HepG2 (cell line): ENCODE data around the gene ZNF490. TPM values are rescaled to one million over a fixed set of nuclear protein-coding genes. Genes with fewer than 3 reads are reported as not detected.

Experiments
- ATAC-seq: fragments of 200-7000 bp; cut with Tn5 transposase; 3 replicates; pipeline ENCODE4 v1.9.1; 2020; ENCODE audit warnings: mild to moderate bottlenecking, moderate library complexity
- BruUV-seq: library from RNA; stranded (reverse); fragments of 400-500 nt; replicated peaks from 2 replicates; lab custom pipeline; 2021; lab: Mats Ljungman, UMichigan
- CTCF ChIA-PET: fragments of 300-600 bp; formaldehyde crosslinking; extraction: SDS; loops from one replicate; lab custom pipeline; 2021; ENCODE audit warnings: low total read pairs, inconsistent platforms, low intra/inter-chr PET ratio; lab: Yijun Ruan, JAX
- POLR2A ChIA-PET: fragments of 350-600 bp; sonication (Branson Sonifier 250); formaldehyde crosslinking; loops from one replicate; lab custom pipeline; 2020; ENCODE audit warnings: antibody characterized with exemption, inconsistent platforms; lab: Yijun Ruan, JAX
- DNase-seq: peaks from one replicate; pipeline ENCODE4 v3.0.0-alpha.2; 2015; ENCODE audit warnings: low spot score
- FAIRE-seq: peaks from 3 replicates; lab custom pipeline; 2011; peaks lifted over from hg19 to GRCh38; lab: Jason Lieb, UNC
- H2AFZ ChIP-seq: one replicate; pipeline ENCODE4 v1.6.1; 2011; ENCODE audit warnings: low read length, inconsistent platforms
- H3K27ac ChIP-seq: fragments of 300-600 bp; 3 replicates; pipeline ENCODE4 v1.8.0; 2011; ENCODE audit warnings: mixed run types, mild to moderate bottlenecking, mixed read lengths, low read length, inconsistent platforms; ENCODE audit not compliant: insufficient read depth; ENCODE audit errors: extremely low read length
- H3K27me3 ChIP-seq, 2 experiments: fragments of 200-600 bp in 1 of 2; 2 replicates in 1 of 2; 3 replicates in 1 of 2; pipeline versions ENCODE4 v1.6.0 to v1.8.0; 2011; ENCODE audit warnings: low read length in 2 of 2, mild to moderate bottlenecking in 2 of 2, moderate library complexity in 2 of 2, inconsistent platforms in 1 of 2; ENCODE audit not compliant: insufficient read depth in 2 of 2, control insufficient read depth in 1 of 2
- H3K36me3 ChIP-seq, 2 experiments: fragments of 200-600 bp in 1 of 2; replicated peaks in 1 of 2; 2 replicates in 1 of 2; 3 replicates in 1 of 2; pipeline versions ENCODE4 v1.5.1 to v1.8.0; 2011; ENCODE audit warnings: low read length in 2 of 2, inconsistent platforms in 1 of 2; ENCODE audit not compliant: insufficient read depth in 2 of 2, control insufficient read depth in 1 of 2
- H3K4me1 ChIP-seq: 2 replicates; pipeline ENCODE4 v1.5.1; 2012; ENCODE audit warnings: low read length, inconsistent platforms; ENCODE audit not compliant: insufficient read depth
- H3K4me2 ChIP-seq: 2 replicates; pipeline ENCODE4 v1.6.0; 2011; ENCODE audit warnings: low read depth, low read length, inconsistent platforms
- H3K4me3 ChIP-seq, 3 experiments: fragments of 200-600 bp in 1 of 3; sonication (generic), shearing (Covaris generic) in 1 of 3; replicated peaks in 1 of 3; 2 replicates each; pipeline ENCODE4 v1.5.1; 2011 to 2016; ENCODE audit warnings: low read length in 3 of 3, inconsistent platforms in 2 of 3, low read depth in 2 of 3, mild to moderate bottlenecking in 2 of 3, control low read depth in 1 of 3, mixed read lengths in 1 of 3; ENCODE audit not compliant: insufficient read depth in 1 of 3
- H3K79me2 ChIP-seq: one replicate; pipeline ENCODE4 v1.6.1; 2011; ENCODE audit warnings: low read length, inconsistent platforms; ENCODE audit not compliant: insufficient read depth
- H3K9ac ChIP-seq: 2 replicates; pipeline ENCODE4 v1.6.0; 2011; ENCODE audit warnings: mild to moderate bottlenecking, low read depth, low read length, inconsistent platforms; ENCODE audit not compliant: insufficient read depth
- H3K9me3 ChIP-seq: 2 replicates; pipeline ENCODE4 v1.5.1; 2012; ENCODE audit warnings: mild to moderate bottlenecking, low read length
- H4K20me1 ChIP-seq: 2 replicates; pipeline ENCODE4 v1.6.0; 2011; ENCODE audit warnings: inconsistent platforms, mild to moderate bottlenecking, low read length, moderate library complexity; ENCODE audit not compliant: insufficient read depth
- CBX2 ChIP-seq, 2 experiments: fragments of 200-600 bp in 1 of 2; sonication (generic); formaldehyde crosslinking in 1 of 2; IDR thresholded peaks; 2 replicates each; pipeline versions ENCODE4 v1.7.0 to v1.8.1; 2018 to 2022; ENCODE audit warnings: low read depth in 2 of 2, low read length in 1 of 2, mild to moderate bottlenecking in 1 of 2, missing genetic modification reagents in 1 of 2
- DDIT3 ChIP-seq: sonication (generic); formaldehyde crosslinking; IDR thresholded peaks from 2 replicates; pipeline ENCODE4 v1.4.0; 2020; ENCODE audit warnings: mild to moderate bottlenecking, missing genetic modification reagents
- EHMT2 ChIP-seq: fragments of 200-600 bp; sonication (generic); IDR thresholded peaks from 2 replicates; pipeline ENCODE4 v1.7.0; 2017; ENCODE audit warnings: antibody characterized with exemption, low read depth, low read length, borderline replicate concordance
- FLYWCH1 ChIP-seq: sonication (generic); formaldehyde crosslinking; IDR thresholded peaks from 2 replicates; pipeline ENCODE4 v1.8.1; 2023; ENCODE audit warnings: mild to moderate bottlenecking, missing genetic modification reagents
- MEIS1 ChIP-seq: sonication (generic); formaldehyde crosslinking; IDR thresholded peaks from 2 replicates; pipeline ENCODE4 v1.9.0; 2021; ENCODE audit warnings: mild to moderate bottlenecking, missing genetic modification reagents, moderate library complexity, borderline replicate concordance
- MTA1 ChIP-seq: sonication (generic); formaldehyde crosslinking; IDR thresholded peaks from 2 replicates; pipeline ENCODE4 v1.4.0; 2020; ENCODE audit warnings: missing genetic modification reagents, mild to moderate bottlenecking, borderline replicate concordance
- MTF2 ChIP-seq: sonication (generic); formaldehyde crosslinking; IDR thresholded peaks from 2 replicates; pipeline ENCODE4 v1.5.0; 2020; ENCODE audit warnings: missing genetic modification reagents, borderline replicate concordance
- SRSF9 ChIP-seq: fragments of 200-400 bp; formaldehyde crosslinking; IDR thresholded peaks from 2 replicates; pipeline ENCODE4 v1.6.1; 2018; ENCODE audit warnings: borderline replicate concordance, mild to moderate bottlenecking, low read depth, low read length; ENCODE audit not compliant: insufficient read depth, poor library complexity, severe bottlenecking
- TGIF2 ChIP-seq: IDR thresholded peaks from 2 replicates; pipeline ENCODE4 v1.6.1; 2016; ENCODE audit warnings: control low read depth, missing compliant biosample characterization
- ZBTB7B ChIP-seq: sonication (generic); formaldehyde crosslinking; IDR thresholded peaks from 2 replicates; pipeline ENCODE4 v1.4.0; 2020; ENCODE audit warnings: missing genetic modification reagents
- ZNF430 ChIP-seq: sonication (generic); formaldehyde crosslinking; IDR thresholded peaks from 2 replicates; pipeline ENCODE4 v1.9.0; 2021; ENCODE audit warnings: mild to moderate bottlenecking, missing genetic modification reagents
- WGBS: methylation state at CpG from one replicate; pipeline ENCODE4 v1.1.6; 2017; ENCODE audit warnings: low lambda C conversion rate; 5-methylcytosine and 5-hydroxymethylcytosine counted together
- in situ Hi-C: cut with HindIII; loops from 2 replicates; pipeline ENCODE4 v1.10.0; 2017; ENCODE audit warnings: low pct_unique_long_range_greater_than_20kb; ENCODE audit not compliant: extremely low pct_ligation_motif_present
- intact Hi-C: fragments of 100-400 bp; cut with micrococcal nuclease; formaldehyde crosslinking; loops from one replicate; pipeline ENCODE4 v1.10.0; 2022; ENCODE audit not compliant: unreplicated experiment
- polyA plus RNA-seq, 8 experiments: library from polyadenylated mRNA; depleted of rRNA in 3 of 8; stranded (reverse) in 7 of 8; unstranded in 1 of 8; fragments of >200 nt; fragmentation: Illumina TruSeq in 4 of 8; extraction: Trizol in 4 of 8; gene quantifications; 2 replicates each; pipeline versions ENCODE4 v1.2.1 to v1.2.3, GENCODE V29; 2011 to 2016; ENCODE audit warnings: low read depth in 4 of 8, missing spikeins in 1 of 8, mixed read lengths in 1 of 8; ENCODE audit not compliant: insufficient read depth in 1 of 8
- total RNA-seq, 5 experiments: library from RNA; depleted of rRNA; stranded (reverse); fragments of >200 nt; fragmentation: Illumina TruSeq; extraction: Trizol; gene quantifications; 2 replicates each; pipeline ENCODE4 v1.2.3, GENCODE V29; 2016; ENCODE audit warnings: low read depth in 1 of 5
- TF ChIP-seq, protein P1 (sequence below): sonication (generic); formaldehyde crosslinking; IDR thresholded peaks from 2 replicates; pipeline ENCODE4 v1.5.0; 2020; ENCODE audit warnings: missing genetic modification reagents
- TF ChIP-seq, protein P2 (sequence below): sonication (generic); formaldehyde crosslinking; IDR thresholded peaks from 2 replicates; pipeline ENCODE4 v1.4.0; 2020; ENCODE audit warnings: missing genetic modification reagents, borderline replicate concordance

Gene ZNF490
- total and polyA plus RNA-seq, 2 of the 13 experiments (the other 11 are each of a cell fraction or from before 2014, with no cell fraction given), result 1.3 to 2.9 TPM

DNA sequence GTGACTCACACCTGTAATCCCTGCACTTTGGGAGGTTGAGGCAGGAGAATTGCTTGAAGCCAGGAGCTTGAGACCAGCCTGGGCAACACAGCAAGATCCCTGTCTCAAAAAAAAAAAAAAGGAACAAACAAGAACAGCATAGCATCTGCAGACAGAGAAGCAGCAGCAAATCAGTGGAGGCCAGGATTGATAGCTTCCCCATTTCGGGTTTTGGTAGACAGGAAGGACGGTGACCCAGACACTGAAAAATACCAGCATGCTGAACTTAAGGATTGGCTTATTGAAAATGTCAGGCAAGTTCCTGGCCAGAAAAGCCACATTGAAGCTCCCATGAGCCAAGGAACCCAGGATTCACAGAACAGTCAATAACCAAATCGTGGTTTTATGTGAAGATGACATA, 3.0 kb downstream of the ZNF490 start:
- no TSS peak for BruUV-seq
- H4K20me1 ChIP-seq, result no peaks in the 10 kb centered on the region
- H3K79me2 ChIP-seq, result peaks cover 26% of the 10 kb centered on the region
- no peak overlapping the region for H3K9ac ChIP-seq
- H3K4me1 ChIP-seq, result peaks cover 7% of the 10 kb centered on the region; the same call in 1 of the 2 replicates
- intact Hi-C loops, result no loop called here
- in situ Hi-C loops, result no loop called here
- no peak overlapping the region for H3K4me2 ChIP-seq
- DNase-seq, result no peak
- WGBS, result 97% methylated on average over 3 of the region's 3 CpGs
- no peak for TF ChIP-seq ZNF430 (CRISPR knock-in tag)
- CTCF ChIA-PET, result no interaction called here
- H3K27ac ChIP-seq, result no peak overlapping the region
- no peak for ATAC-seq
- H2AFZ ChIP-seq, result no peak overlapping the region
- no peak for FAIRE-seq
- POLR2A ChIA-PET, result no interaction called here
- H3K27me3 ChIP-seq, result no peaks in the 10 kb centered on the region; a peak in 1 of 5 replicates
- H3K9me3 ChIP-seq, result no peaks in the 10 kb centered on the region
- H3K36me3 ChIP-seq, result peaks cover 0 to 18% of the 10 kb centered on the region in 2 experiments; a peak in 2 of 5 replicates
- H3K4me3 ChIP-seq, result no peak overlapping the region

DNA sequence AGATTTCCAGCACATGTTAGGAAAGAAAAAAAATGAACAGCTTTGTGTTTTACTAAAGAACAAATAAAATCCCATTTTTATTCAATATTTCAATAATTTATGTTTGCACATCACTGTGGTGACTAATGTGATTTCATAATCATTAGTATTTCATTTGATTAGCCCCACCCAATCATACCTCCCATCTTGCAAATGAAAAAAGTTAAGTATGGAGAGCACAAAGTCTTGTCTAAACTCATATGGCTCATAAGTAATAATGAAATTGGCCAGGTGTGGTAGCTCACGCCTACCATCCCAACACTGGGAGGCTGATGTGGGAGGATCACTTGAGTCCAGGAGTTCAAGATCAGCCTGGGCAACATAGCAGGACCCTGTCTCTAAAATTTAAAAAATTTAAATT, 3.8 kb downstream of the ZNF490 start:
- ChIA-PET POLR2A (no interaction called here), CTCF (no interaction called here)
- no peaks in the 10 kb centered on the region for H3K9me3 ChIP-seq
- in situ Hi-C loops (no loop called here), intact Hi-C loops (no loop called here)
- FAIRE-seq, result no peak
- H3K27ac ChIP-seq, result no peak overlapping the region
- DNase-seq, result no peak
- peaks cover 0 to 19% of the 10 kb centered on the region in 2 experiments; a peak in 2 of 5 replicates for H3K36me3 ChIP-seq
- no peak overlapping the region for H2AFZ ChIP-seq
- H3K79me2 ChIP-seq, result peaks cover 18% of the 10 kb centered on the region
- no peak overlapping the region for H3K9ac ChIP-seq
- no peaks in the 10 kb centered on the region for H4K20me1 ChIP-seq
- no peaks in the 10 kb centered on the region; a peak in 1 of 5 replicates for H3K27me3 ChIP-seq
- no peak overlapping the region for H3K4me2 ChIP-seq
- H3K4me3 ChIP-seq, result no peak overlapping the region
- no peak for ATAC-seq
- H3K4me1 ChIP-seq, result peaks cover 7% of the 10 kb centered on the region; the same call in 1 of the 2 replicates
- BruUV-seq, result no TSS peak
- 100% methylated on average over 1 of the region's 1 CpG for WGBS
- no peak for TF ChIP-seq TGIF2
- no peak for TF ChIP-seq FLYWCH1 (CRISPR knock-in tag)
- TF ChIP-seq MEIS1 (CRISPR knock-in tag), result no peak
- TF ChIP-seq, protein P1, sequence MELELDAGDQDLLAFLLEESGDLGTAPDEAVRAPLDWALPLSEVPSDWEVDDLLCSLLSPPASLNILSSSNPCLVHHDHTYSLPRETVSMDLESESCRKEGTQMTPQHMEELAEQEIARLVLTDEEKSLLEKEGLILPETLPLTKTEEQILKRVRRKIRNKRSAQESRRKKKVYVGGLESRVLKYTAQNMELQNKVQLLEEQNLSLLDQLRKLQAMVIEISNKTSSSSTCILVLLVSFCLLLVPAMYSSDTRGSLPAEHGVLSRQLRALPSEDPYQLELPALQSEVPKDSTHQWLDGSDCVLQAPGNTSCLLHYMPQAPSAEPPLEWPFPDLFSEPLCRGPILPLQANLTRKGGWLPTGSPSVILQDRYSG (CRISPR knock-in tag), result no peak
- no peak for TF ChIP-seq EHMT2
- TF ChIP-seq, protein P2, sequence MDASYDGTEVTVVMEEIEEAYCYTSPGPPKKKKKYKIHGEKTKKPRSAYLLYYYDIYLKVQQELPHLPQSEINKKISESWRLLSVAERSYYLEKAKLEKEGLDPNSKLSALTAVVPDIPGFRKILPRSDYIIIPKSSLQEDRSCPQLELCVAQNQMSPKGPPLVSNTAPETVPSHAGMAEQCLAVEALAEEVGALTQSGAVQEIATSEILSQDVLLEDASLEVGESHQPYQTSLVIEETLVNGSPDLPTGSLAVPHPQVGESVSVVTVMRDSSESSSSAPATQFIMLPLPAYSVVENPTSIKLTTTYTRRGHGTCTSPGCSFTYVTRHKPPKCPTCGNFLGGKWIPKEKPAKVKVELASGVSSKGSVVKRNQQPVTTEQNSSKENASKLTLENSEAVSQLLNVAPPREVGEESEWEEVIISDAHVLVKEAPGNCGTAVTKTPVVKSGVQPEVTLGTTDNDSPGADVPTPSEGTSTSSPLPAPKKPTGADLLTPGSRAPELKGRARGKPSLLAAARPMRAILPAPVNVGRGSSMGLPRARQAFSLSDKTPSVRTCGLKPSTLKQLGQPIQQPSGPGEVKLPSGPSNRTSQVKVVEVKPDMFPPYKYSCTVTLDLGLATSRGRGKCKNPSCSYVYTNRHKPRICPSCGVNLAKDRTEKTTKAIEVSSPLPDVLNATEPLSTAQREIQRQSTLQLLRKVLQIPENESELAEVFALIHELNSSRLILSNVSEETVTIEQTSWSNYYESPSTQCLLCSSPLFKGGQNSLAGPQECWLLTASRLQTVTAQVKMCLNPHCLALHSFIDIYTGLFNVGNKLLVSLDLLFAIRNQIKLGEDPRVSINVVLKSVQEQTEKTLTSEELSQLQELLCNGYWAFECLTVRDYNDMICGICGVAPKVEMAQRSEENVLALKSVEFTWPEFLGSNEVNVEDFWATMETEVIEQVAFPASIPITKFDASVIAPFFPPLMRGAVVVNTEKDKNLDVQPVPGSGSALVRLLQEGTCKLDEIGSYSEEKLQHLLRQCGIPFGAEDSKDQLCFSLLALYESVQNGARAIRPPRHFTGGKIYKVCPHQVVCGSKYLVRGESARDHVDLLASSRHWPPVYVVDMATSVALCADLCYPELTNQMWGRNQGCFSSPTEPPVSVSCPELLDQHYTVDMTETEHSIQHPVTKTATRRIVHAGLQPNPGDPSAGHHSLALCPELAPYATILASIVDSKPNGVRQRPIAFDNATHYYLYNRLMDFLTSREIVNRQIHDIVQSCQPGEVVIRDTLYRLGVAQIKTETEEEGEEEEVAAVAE (CRISPR knock-in tag), result no peak
- no peak for TF ChIP-seq MTA1 (CRISPR knock-in tag)
- no peak for TF ChIP-seq MTF2 (CRISPR knock-in tag)
- no peak for TF ChIP-seq SRSF9
- TF ChIP-seq CBX2 (IDR thresholded peaks at IDR 0.05; ENCODE audit: low read depth, low read length), result no peak
- no peak for TF ChIP-seq CBX2 (CRISPR knock-in tag; IDR thresholded peaks at IDR 0.05; ENCODE audit: low read depth)
- no peak for TF ChIP-seq ZBTB7B (CRISPR knock-in tag)
- no peak for TF ChIP-seq DDIT3 (CRISPR knock-in tag)
